GM21381 (cell line): ENCODE results near the gene CTNNA3.
A peak's percentile ranks its signal among the peaks of the same experiment; 100 is the strongest.

Source experiments
- ATAC-seq: cut with Tn5 transposase; IDR thresholded peaks from one replicate; pipeline ENCODE4 v1.9.1; 2021; ENCODE audit warnings: mild to moderate bottlenecking, moderate library complexity; ENCODE audit not compliant: unreplicated experiment

Gene CTNNA3

DNA sequence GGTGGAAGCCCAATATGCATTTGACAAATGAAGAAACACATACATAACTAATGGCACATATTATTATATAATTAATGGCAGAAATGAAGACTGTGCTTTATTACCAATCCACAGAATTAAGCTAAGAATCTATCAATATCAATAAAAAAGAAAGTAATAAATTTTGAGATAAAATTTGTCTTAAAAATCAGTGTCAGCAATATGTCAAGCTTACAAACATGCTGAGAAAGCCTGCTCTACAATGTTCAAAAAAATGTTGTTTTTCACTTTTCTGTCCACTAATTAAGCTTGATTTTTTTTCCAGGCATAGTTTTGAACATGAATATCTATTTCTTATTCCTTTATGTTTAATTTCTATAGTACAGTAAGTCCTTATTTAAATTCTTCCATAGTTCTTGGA lies 1491.2 kb downstream of the CTNNA3 start:
- no peak for ATAC-seq

DNA sequence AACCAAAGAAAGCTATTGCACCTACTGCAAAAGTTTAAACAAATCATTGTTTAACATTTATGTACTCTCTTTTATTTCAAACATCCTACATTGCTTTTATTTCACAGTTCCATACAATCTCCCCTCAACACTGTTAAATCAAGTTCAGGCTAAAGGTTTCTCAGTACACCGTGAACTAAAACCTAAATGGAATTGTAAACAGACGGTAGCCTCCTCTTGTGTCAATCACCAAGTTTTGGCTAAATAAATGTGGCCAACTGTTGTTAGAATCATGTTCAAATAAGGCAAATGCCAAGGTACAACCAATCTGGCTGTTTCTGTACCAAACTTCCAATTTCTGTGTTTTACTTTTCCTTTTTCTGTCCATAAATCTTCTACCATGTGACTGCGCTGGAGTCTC lies 1493.9 kb downstream of the CTNNA3 start:
- no peak for ATAC-seq

DNA sequence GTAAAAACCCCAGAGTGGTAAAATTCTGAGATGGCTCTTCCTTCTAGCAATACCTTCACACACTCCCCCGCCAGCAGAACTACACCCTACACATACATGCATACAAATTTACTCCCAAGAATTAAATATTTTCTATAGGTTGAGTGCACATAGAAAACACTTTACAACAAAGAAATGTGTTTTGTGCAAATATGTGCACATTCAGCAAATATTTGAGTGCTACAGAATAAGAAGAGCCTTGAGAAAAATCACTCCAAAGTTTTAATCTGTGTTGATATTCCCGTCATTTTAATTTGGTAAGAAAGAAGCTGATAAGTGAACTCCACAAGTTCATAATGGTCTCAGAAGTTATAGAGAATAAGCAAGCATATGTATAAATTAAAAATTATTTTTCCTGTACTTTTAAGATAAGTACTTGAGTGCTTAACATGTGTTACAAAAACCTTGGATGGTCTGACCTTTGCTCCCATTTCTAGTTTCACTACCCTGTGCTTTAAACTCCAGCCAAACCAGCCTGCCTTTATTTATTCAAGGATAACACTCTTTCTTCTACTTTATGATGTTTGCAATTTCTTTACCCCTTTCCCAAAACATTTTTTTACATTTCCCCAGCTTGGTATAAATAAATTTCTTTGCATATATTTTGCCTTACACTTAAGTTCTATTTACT lies 1503.7 kb downstream of the CTNNA3 start:
- ATAC-seq = no peak

DNA sequence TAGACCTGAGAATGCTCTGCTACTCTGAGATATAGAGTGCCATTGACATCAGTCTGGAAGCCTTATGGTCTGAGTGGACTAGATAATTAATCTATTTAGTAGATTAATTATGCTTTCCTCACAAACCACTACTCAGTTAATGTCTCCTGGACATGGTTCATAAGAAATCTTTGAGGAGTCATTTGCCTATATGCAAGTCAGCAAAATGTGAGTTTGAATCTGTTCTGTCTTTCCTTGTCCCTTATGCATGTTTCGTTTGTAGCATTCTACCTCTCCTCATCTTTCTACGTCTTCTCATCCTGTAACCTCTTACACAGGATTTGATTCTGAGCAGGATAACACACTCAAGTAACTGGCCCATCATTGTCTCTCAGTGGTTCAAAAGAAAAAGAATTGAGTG lies 1505.6 kb downstream of the CTNNA3 start:
- ATAC-seq = no peak

DNA sequence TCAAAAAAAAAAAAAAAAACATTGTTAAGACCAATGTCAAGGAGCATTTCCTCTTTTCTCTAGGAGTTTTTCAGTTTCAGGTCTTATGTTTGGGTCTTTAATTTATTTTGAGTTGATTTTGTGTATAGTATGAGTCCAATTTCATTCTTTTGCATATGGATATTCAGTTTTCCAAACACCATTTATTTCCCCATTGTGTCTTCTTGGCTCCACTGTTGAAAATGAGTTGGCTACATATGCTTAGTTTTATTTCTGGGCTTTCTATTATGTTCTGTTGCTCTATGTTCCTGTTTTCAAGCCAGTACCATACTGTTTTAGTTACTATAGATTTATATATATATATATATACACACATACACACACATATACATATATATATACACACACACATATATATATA lies 1506.7 kb downstream of the CTNNA3 start:
- no peak for ATAC-seq

DNA sequence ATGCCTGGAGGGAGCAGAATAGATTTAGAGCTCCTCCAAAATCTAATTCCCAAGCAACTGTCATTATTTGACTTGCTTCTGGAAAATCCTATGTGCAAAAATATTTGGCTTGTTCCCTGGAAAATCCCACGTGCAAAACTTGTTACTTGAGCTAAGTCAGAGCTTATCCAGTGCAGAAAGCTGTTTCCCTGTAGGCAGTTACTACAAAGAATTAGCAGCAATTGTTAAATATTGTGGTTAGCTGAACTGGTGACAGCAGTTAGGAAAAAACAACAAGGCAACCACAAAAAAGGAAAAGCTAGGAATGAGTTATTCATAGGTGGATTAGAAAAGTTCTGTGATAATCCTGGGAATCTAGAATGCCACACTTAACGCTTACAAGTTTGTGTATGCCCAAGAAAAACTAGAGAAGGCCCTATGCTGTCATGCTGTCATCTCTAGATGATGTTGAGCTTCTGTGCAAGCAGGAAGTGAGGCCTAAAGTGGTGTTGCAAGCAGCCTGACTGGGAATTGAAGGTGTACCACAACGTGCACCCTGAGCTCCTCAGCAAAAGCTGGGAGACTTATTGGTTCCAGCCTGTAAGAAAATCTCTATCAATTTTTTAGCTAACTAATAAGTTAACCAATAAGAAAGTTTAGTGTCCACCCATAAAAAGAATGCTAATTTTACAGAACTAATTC lies 1508.8 kb downstream of the CTNNA3 start:
- no peak for ATAC-seq

DNA sequence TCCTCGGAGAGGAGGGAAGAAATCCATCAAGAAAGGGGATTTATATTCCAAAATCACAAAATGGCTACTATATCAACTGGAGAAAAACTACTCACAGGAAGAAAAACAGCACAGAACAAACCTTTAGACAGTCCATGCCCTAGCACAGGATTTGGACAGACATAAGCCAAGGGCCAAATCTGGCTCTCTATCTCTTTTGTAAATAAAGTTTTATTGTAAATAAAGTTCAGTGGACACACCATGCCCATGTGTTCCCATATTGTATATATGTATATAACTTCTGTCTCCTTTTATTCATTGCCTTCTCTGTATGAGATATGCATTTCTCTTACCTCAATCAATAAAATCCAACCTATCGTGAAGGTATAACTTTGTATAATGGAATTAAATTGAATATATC lies 1513.0 kb downstream of the CTNNA3 start:
- ATAC-seq = no peak

DNA sequence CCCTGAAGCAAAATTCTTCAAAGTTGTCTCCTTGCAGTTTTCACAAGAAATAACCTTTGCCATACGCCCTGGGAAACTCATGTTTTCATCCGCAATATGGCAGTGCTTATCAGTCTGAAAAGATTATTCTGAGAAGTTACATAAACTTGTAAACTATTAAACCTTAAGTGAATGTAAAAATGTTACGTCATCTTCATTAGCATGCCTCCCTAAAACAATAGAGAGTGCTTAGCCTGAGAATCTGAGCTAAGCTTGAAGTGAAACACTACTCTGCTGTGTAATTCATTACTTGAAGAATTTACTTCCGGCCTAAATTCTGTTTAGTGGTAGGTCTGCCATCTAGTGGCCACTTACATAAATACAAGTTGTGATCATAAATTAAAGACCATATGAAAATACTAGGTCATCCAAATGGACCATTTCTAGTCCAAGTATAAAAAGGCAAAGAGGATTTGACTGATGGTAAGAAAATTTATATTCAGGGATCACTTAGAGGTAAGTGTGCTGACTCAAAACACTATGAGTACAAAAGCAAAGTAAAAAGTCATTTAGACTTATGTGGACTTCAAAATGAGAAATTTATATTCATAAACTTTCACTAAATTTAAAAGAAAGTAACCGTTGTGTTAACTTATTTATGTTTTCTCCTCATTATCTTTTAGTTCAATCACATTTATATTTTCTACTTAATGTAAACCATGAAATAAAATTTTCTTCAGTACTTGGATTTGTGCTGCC lies 1515.2 kb downstream of the CTNNA3 start:
- peak; percentile 85 for ATAC-seq

DNA sequence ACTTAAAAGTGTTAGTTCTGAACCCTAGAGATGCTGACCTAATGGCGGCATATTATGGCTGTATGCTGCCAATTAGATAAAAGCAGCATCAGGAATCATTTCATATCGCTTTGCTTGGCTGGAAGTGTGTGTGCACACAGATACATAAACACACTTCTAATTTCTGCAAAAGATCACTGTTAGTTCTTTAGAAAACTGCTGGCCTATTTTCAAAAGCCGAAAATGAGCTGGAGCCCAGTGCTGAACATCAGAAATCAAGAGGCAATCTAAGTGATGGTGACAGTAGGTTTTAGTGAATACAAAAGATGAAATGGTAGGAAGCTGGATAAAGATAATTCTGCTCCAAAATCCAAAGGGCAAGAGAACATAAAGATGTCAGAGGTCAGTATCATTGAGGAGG lies 1516.0 kb downstream of the CTNNA3 start:
- ATAC-seq = no peak

DNA sequence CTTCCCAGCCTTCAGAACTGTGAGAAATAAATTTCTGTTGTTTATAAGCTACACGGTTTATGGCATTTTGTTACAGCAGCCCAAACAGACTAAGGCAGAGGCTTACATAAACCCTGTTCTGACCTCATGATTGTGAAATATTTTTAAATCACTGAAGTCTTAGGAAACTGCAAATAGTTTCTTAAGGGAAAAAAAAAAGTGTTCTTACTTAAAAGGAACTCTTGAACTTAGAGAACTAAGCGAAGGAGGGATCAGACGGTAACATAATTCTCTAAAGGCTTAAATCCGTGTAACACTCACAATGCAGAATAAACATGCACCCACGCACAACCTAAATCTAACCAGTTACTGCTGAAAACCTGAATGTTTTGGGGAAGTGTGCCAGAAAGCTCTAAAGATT lies 1519.2 kb downstream of the CTNNA3 start:
- no peak for ATAC-seq

DNA sequence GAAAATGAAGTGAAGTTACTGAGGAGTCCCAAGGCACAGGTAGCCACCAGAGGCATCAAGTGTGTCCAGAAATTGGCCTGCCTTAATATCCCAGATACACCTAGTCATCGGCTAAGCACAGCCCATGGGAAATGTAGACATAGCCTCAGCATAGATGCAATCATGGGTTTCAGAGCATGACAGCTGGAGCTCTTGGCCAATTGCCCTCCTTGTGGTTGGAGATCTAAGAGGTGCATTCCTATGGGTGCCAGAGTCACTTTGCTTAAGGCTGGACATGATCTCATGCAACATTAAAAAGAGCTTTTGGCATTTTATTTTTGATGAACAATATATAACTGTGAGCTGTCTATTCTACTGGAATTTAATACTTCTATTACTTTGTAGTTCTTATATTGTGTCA lies 1528.2 kb downstream of the CTNNA3 start:
- no peak for ATAC-seq

DNA sequence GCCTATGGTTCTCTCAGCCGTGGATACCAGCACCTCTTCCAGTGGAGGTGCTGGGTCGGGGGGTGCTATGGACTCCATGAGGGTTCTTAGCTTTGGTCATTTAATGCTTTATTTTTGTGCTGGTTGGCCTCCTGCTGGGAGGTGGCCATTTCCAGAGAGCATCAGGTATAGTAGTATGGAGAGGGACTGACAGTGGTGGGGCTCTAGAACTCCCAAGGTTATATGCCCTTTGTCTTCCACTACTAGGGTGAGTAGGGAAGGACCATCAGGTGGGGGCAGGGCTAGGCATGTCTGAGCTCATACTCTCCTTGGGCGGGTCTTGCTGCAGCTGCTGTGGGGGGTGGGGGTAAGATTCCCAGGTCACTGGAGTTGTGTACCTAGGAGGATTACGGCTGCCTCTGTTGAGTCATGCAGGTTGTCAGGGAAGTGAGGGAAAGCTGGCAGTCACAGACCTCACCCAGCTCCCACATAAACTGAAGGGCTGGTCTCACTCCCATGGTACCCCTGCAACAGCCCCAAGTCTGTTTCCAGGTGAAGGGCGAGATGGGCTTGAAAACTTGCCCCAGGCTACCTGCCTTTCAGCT lies 1533.3 kb downstream of the CTNNA3 start:
- no peak for ATAC-seq

DNA sequence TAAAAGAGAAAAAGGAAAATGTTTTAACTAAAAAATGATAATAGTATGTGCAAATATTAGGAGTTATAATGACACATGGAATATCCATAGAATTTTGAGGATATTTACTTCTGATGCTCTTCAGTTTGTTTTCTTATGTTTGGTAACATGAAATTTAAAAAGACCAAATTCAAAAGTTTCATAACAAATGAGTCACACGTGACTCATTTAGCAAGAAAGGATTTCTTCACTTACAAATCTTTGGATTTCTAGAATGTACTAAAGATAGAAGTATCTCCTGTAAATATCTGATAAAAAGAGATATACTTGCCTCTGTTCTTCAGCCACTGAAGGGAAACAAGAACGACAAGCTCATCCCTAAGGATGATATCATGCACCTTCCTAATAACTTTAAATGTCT lies 1544.6 kb downstream of the CTNNA3 start:
- no peak for ATAC-seq

DNA sequence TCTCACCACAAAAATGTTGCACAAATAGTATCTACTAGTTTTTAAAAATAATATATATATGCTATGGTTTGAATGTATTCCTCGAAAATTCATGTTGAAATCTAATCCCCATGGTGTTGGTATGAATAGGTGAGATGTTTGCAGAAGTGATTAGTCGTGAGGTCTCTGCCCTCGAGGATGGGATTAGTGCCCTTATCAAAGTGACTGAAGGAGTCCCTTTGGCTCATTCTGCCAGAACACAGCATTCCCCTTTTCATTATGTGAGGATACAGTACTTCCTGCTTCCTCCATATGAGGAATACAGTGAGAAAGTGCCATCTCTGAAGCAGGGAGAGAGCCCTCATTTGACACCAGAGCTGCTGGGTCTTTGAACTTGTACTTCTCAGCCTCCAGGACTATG lies 1547.7 kb downstream of the CTNNA3 start:
- ATAC-seq = no peak

DNA sequence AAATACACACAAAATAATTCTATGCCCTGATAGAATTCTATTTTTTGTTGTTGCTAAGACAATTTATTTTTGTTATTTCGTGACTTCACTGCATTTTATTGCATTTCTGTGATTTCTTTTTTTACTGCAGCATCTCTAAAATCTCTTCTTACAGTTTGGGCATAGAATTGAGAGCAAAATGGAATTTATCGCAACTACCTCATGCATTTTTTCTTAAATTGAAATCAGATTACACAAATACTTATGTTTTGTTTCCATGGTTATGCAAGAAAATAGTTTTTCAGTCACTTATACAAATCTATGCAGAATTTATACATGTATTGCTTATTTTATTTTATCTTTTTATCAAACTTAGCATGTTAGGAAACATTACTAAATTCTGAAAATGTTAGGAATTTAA lies 1552.0 kb downstream of the CTNNA3 start:
- ATAC-seq = no peak

DNA sequence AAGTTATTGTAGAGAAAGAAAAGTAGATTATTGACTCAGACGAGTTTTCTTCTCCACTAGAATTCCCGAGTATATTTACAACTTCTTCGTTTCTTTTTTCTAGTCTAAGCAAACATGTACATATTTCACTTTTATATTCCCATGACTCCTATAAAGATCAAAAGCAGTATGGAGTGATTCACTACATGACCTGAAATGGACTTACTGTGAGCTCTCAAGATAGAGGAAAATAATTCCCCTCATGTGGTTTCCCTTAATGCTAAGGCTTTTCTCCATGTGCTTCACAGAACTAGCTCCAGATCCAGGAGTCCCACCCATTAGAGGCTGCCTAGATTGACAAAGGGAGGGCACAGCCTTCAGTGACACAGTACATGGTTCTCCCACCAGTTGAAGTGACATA lies 1593.2 kb downstream of the CTNNA3 start:
- ATAC-seq = no peak

DNA sequence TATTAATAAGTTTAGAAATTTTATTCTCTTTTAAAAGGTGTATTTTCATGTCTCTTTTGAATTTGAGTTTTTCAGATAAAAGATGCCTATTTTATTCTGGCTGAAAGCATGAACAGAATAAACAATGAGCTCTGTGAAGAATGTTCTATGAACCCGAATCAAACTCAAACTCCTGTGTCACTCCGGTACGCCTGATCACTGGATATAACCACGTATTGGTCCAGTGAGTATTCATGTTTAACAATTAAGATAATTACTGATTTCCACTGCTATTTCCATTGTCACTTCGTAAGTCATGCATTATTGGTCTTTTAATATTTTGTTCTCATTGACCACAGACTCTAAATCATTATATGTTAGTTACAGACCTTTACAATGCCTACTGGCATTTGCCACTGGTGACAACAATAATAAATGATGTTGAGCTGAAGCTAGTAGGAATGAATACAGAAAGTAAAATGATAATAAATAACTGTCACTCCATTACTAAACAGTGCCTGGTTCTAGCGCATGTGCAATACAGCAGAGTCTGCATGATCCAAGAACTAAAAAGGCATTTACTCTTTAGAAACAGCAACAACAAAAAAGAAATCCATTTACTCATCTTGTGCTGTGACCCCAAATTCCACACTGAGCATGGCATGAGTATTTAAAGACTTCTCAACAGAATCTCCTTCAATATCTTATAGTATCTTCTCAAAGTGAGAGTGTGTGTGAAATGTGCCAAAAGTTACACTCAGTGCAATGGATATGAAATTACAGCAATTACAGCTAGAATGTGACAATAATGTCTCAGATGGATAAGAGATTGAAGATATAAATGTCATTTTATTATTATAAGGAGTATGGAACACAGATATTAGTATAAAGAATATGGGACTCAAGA lies 1597.2 kb downstream of the CTNNA3 start:
- ATAC-seq = no peak

DNA sequence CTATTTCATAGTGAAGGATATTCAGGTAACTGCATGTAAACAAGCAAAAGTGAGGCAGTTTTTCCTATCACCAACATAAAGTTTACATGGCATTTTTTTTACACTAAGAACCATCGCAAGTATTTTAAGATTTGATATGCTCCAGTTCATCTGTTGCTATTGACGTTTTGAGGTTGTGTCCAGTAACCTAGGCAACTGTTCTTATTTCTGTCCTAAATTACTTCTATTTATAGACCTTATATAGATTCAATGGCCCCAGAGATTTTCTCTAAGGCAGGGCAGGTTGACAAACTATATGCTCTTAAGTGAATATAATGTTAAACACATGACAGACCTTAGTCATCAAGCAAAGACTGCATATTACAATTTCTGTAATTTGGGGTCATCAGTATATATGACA lies 1600.4 kb downstream of the CTNNA3 start:
- no peak for ATAC-seq

DNA sequence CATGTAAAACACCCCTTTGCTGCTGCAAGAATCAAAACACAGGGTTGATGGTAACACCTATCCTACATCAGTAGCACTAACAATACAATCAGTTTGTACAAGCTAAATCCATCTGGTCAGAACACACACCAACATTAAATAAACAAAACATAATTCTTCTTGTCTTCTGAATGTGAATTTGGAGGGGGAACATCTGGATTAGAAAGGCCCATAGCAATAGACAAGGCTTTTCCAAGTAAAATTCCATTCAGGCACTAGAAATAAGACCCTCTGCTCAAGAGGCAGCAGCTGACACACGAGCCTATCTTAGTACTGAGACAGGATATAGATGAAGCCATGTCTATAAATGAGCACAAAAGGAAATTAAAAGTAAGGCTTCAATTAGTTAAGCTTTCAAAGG lies 1610.1 kb downstream of the CTNNA3 start:
- no peak for ATAC-seq

DNA sequence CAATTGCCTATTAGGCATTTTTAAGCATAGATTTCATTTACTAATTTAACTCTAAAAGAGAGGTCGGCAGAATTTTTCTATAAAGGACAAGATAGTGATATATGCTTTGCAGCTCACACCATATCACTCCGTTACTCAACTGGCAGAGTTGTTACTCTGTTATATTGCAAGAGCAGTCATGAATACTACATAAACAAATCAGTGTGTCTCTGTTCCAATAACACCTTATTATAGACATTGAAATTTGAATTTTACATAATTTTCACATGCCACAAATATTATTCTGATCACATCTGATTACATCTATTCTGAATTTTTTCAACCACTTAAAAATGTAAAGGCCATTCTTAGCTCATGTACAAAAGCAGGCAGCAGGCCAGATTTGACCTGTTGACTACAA lies 1624.1 kb downstream of the CTNNA3 start:
- no peak for ATAC-seq

DNA sequence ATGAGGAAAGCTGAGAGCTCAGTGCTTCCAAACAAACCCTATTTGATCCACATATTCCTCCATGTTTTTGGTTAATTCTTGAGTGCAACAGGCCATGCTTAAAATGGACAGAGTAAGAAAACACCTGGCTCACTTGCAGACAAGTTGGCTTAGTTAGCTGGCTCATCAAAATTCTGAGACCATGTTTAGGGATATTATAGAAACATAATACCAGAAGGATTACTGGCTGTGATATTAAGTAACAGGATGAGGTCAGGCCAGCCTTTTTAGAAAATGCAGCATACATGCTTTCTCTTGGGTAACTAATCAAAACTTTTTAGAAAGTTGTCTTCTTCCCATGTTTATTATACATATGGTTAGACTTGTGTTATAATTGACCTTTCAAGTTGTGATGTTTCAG lies 1637.4 kb downstream of the CTNNA3 start:
- ATAC-seq = no peak
